ENCODE data around the gene SERPINF2. TPM values are rescaled to one million over a fixed set of nuclear protein-coding genes. Genes with fewer than 3 reads are reported as not detected.
A peak's percentile ranks its signal among the peaks of the same experiment; 100 is the strongest.

Gene SERPINF2
- total RNA-seq, 1 donor from 2014 or later = 74.5 TPM

DNA sequence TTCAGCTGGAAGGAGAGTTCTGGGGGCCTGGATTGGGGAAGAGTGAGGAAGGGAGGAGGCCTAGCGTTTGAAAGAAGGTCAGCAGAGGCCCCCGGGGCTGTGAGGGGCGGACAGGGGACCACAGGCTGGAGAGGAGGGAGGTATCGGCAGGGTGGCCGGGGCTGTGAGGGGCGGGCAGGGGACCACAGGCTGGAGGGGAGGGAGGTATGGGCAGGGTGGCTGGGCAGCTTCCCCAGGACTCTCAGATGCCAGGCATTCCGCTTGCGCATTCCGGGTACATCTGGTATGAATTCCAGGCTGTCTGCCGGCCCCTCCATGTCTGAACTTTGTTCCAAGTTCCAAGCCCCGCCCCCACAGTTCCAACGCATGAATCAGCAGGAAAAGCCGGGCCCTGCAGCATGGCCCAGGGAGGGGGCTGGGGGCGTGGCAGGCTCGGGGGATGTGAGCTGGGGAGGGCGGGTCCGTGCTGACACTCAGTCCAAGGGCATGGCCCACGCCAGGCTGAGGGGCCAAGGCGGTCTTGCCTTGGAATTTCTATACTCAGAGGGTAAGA, 28.2 kb upstream of the SERPINF2 start:
- H3K27me3 Mint-ChIP-seq = peaks cover 4% of the 10 kb centered on the region
- H3K4me1 Mint-ChIP-seq (ENCODE audit: low read depth) = peaks cover 27% of the 10 kb centered on the region
- H3K9me3 Mint-ChIP-seq (ENCODE audit: low read depth) = no peaks in the 10 kb centered on the region
- DNase-seq (ENCODE audit: low spot score, unreplicated experiment) = peak; percentile 86
- TF ChIP-seq, protein P1, sequence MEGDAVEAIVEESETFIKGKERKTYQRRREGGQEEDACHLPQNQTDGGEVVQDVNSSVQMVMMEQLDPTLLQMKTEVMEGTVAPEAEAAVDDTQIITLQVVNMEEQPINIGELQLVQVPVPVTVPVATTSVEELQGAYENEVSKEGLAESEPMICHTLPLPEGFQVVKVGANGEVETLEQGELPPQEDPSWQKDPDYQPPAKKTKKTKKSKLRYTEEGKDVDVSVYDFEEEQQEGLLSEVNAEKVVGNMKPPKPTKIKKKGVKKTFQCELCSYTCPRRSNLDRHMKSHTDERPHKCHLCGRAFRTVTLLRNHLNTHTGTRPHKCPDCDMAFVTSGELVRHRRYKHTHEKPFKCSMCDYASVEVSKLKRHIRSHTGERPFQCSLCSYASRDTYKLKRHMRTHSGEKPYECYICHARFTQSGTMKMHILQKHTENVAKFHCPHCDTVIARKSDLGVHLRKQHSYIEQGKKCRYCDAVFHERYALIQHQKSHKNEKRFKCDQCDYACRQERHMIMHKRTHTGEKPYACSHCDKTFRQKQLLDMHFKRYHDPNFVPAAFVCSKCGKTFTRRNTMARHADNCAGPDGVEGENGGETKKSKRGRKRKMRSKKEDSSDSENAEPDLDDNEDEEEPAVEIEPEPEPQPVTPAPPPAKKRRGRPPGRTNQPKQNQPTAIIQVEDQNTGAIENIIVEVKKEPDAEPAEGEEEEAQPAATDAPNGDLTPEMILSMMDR (IDR thresholded peaks at IDR 0.05; ENCODE audit: unreplicated experiment) = no peak
- H3K36me3 Mint-ChIP-seq (ENCODE audit: insufficient read depth) = peaks cover 6% of the 10 kb centered on the region
- H3K4me3 Mint-ChIP-seq (ENCODE audit: low read depth) = peak overlapping the region; percentile 93
- H3K27ac Mint-ChIP-seq = peak overlapping the region; percentile 96

DNA sequence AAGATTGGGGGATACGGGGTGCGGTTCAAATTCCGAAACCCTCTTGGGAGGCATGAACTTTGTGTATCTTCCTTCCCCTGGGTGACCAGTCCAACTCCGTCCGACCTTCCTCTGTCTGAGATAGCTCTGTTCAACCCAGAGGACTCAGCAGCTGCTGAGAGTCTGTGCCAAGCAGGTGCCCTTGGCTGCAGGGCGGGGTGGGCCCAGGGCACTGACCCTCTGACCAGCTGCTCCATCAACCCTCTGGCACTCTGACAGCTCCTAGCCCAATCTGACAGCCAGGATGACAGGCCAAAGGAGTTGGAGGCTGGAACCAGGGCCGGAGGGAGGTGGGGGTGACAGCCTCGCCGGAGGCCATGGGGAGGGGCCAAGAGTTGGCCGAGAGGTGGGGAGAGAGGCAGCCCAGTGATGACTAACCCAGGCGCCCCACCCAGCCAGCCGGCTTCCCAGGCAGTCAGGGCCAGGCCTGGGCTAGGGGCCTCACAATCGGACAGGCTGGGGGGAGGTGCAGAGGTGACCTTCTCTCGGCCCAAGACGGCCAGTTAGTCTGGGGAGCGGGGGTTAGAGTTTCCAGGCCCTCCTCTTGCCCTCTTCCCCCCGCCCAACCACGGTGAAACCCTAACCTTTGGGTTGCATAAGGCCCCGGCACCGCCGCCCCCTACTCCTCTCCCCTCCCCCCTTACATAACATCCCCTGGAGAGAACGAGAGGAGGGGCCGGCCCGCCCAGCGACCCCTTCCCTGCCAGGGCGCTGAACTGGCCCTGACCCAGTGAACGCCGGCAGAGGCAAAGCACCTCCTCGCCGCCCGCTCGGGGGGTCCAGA, 27.5 kb upstream of the SERPINF2 start:
- H3K27ac Mint-ChIP-seq = peak overlapping the region; percentile 96

DNA sequence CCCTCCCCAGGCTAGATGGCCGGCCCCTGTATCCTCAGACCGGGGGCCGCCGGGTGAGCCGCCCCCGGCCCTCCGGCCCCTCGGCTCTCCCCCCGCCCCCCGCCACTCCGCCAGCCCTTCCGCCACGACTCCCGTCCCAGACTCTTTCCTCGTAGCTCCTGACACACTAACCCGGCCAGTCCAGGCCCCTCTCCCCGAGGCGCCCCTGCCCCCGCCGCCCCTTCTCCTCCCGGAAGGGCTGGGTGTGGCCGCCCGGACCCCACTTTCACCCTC, 26.9 kb upstream of the SERPINF2 start:
- Mint-ChIP-seq H3K36me3 (ENCODE audit: insufficient read depth) (peaks cover 6% of the 10 kb centered on the region), H3K4me1 (ENCODE audit: low read depth) (peaks cover 23% of the 10 kb centered on the region), H3K4me3 (ENCODE audit: low read depth) (peak overlapping the region; percentile 93), H3K27me3 (peaks cover 4% of the 10 kb centered on the region), H3K9me3 (ENCODE audit: low read depth) (no peaks in the 10 kb centered on the region), H3K27ac (peak overlapping the region; percentile 95)
- DNase-seq (ENCODE audit: low spot score, unreplicated experiment) = no peak
- TF ChIP-seq, protein P1 (IDR thresholded peaks at IDR 0.05; ENCODE audit: unreplicated experiment) = no peak

More for the DNA sequence above, 27.5 kb upstream of the SERPINF2 start:
- Mint-ChIP-seq H3K9me3 (ENCODE audit: low read depth) (no peaks in the 10 kb centered on the region), H3K4me3 (ENCODE audit: low read depth) (peak overlapping the region; percentile 93), H3K4me1 (ENCODE audit: low read depth) (peaks cover 27% of the 10 kb centered on the region), H3K27me3 (peaks cover 4% of the 10 kb centered on the region), H3K36me3 (ENCODE audit: insufficient read depth) (peaks cover 6% of the 10 kb centered on the region)
- DNase-seq (ENCODE audit: low spot score, unreplicated experiment) = peak; percentile 43
- TF ChIP-seq, protein P1 (IDR thresholded peaks at IDR 0.05; ENCODE audit: unreplicated experiment) = no peak

DNA sequence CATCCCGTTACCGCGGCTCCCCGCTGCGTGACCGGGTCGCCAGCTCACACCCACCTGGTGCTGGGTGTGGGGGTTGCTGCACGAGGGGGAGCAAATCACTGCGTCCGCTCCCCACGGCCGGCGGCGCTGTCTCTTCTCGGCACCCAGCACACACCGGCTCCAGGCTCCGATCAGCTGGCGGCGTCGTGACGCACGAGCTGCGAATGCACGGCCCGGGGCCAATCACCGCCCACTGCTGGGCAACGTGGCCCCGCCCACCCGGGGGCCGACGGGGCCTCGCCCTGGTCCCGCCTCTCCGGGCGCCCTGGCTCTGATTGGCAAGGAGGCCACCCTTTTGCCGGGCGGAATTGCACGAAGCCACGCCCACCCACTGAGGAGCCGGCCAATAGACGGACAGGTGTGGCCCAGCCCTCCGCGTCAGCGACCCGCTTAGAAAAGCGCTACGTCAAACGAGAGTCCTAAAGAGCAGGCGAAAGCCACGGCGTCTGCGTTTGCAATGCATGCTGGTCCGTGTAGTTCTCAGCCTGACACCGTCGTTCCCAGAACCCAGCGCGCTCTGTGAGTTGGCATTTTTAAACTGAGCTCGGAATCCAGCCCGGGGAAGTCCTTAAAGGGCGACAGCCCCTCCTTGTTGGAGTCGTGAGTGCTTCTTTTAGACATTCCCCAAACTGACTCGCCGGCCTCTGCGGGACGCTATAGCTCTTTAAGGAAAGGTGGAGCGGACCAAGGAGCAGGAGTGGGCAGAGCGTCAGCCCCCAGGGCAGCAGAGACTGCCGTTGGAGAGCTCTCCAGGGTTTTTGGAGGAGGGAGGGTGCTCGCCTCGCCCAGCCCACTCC, 26.4 kb upstream of the SERPINF2 start:
- DNase-seq (ENCODE audit: low spot score, unreplicated experiment) = peak; percentile 100
- Mint-ChIP-seq H3K9me3 (ENCODE audit: low read depth) (no peaks in the 10 kb centered on the region), H3K27ac (peak overlapping the region; percentile 100), H3K36me3 (ENCODE audit: insufficient read depth) (peaks cover 6% of the 10 kb centered on the region), H3K4me1 (ENCODE audit: low read depth) (peaks cover 21% of the 10 kb centered on the region), H3K27me3 (peaks cover 4% of the 10 kb centered on the region), H3K4me3 (ENCODE audit: low read depth) (peak overlapping the region; percentile 93)
- TF ChIP-seq, protein P1 (IDR thresholded peaks at IDR 0.05; ENCODE audit: unreplicated experiment) = no peak

Measured in progenitor cell of endocrine pancreas (in vitro differentiated cells).